ENCODE data around the gene PDLIM5. TPM values are rescaled to one million over a fixed set of nuclear protein-coding genes. Genes with fewer than 3 reads are reported as not detected.

Gene PDLIM5
- total RNA-seq, 1 donor from 2014 or later = 83.5 TPM

DNA sequence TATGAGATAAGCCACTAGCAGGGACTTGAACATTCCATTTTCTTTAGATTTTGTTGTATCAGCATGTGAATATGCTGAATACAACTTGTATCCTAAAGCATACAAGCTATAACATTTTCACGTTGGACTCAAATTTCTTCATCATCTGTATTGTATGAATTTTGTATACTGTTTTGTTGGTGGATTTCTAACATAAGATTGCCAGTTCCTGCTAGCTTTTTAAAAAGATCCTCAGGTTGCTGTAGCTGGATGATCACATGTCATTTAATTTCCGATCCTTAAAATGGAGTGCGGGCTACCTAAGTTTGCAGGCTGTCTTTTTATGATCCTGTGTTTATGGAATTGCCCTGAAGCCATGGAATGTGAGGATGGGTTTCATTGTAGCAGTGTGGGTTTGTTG, 6.9 kb downstream of the PDLIM5 start:
- Mint-ChIP-seq H3K36me3 (ENCODE audit: low read depth, unreplicated experiment) (peaks cover 10% of the 10 kb centered on the region), H3K27me3 (ENCODE audit: unreplicated experiment) (peaks cover 3% of the 10 kb centered on the region), H3K27ac (ENCODE audit: unreplicated experiment) (no peak overlapping the region), H3K9me3 (ENCODE audit: unreplicated experiment) (no peaks in the 10 kb centered on the region), H3K4me1 (ENCODE audit: unreplicated experiment) (peaks cover 40% of the 10 kb centered on the region), H3K4me3 (ENCODE audit: unreplicated experiment) (no peak overlapping the region)
- no peak for DNase-seq (ENCODE audit: low spot score)
- no peak for TF ChIP-seq CTCF (IDR thresholded peaks at IDR 0.05; ENCODE audit: unreplicated experiment)

DNA sequence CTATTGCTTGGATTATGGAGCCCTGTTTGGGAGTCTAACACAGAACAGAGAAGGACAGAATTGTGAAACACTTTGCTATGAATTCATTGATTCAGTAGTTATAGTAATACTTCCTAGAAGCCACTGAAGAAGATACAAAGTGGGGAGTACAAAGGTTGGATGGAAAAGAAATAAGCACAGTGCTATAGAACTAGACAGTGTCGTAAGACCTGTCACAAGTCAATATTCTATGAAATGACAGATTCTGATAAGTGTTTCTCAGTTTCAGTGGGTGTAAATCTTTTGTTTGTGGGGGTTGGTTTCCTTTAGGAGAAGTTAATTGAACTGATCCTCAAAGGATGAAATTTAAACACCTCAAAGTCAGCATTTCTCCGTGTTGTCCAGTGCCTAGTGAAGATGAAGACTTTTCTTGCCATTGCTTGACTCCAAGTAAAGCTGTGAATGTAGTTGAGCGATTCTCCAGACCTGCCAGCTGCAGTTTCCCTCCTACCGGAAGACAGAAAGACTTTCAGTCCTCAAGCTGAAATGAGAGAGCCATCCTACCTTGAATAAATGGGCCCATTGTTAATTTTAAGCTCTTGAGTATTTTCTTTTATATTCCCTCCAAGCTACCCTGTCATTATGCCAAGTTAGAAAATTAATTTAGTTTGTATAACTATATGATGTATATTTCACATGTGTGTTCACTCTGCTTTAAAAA, 7.9 kb downstream of the PDLIM5 start:
- peak overlapping the region; percentile 16 for H3K27ac Mint-ChIP-seq (ENCODE audit: unreplicated experiment)

DNA sequence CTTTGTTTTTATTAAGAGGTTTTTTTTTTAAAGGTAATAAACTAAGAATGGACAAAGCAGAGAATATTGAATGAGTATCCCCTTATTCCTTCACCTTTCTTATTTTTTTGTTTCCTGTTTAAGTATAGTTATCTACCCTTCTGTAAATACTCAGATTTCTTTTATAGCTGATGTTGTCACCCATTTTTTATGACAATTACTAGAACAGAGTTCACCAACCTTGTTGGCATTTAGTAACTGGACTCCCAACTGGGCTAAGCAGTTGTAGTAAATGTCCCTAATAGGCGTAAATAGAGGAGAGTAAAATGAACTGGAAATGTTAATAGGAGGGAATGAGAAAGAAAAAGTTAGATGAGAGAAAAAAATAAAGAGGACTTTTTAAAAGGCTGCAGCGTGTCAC, 9.8 kb downstream of the PDLIM5 start:
- Mint-ChIP-seq H3K9me3 (ENCODE audit: unreplicated experiment) (no peaks in the 10 kb centered on the region), H3K27me3 (ENCODE audit: unreplicated experiment) (peaks cover 3% of the 10 kb centered on the region), H3K4me1 (ENCODE audit: unreplicated experiment) (peaks cover 24% of the 10 kb centered on the region)

More for the DNA sequence above, 7.9 kb downstream of the PDLIM5 start:
- H3K36me3 Mint-ChIP-seq (ENCODE audit: low read depth, unreplicated experiment) = peaks cover 10% of the 10 kb centered on the region
- peaks cover 3% of the 10 kb centered on the region for H3K27me3 Mint-ChIP-seq (ENCODE audit: unreplicated experiment)
- no peak for DNase-seq (ENCODE audit: low spot score)
- H3K4me3 Mint-ChIP-seq (ENCODE audit: unreplicated experiment) = no peak overlapping the region
- H3K9me3 Mint-ChIP-seq (ENCODE audit: unreplicated experiment) = no peaks in the 10 kb centered on the region
- peaks cover 32% of the 10 kb centered on the region for H3K4me1 Mint-ChIP-seq (ENCODE audit: unreplicated experiment)
- TF ChIP-seq CTCF (IDR thresholded peaks at IDR 0.05; ENCODE audit: unreplicated experiment) = no peak

DNA sequence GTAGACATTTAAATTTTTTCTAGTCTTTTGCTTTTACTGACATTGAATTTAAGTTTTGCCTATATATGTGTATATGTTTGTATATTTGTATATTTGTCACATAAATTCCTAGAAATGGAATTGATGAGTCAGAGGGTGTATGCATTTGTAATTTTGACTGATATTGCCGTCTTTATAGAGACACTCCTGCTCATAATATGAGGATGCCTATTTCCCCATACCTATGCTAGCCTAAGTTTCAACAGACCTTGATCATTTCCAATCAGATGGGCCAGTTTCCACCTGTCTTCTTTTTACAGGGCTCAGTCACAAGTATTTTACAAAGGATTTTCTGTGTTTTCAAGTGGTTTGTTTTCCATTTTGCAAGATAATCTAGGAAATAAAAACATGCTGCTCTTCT, 10.8 kb downstream of the PDLIM5 start:
- Mint-ChIP-seq H3K27ac (ENCODE audit: unreplicated experiment) (no peak overlapping the region), H3K4me1 (ENCODE audit: unreplicated experiment) (peaks cover 23% of the 10 kb centered on the region), H3K36me3 (ENCODE audit: low read depth, unreplicated experiment) (no peaks in the 10 kb centered on the region), H3K4me3 (ENCODE audit: unreplicated experiment) (no peak overlapping the region), H3K9me3 (ENCODE audit: unreplicated experiment) (no peaks in the 10 kb centered on the region), H3K27me3 (ENCODE audit: unreplicated experiment) (peaks cover 3% of the 10 kb centered on the region)
- no peak for DNase-seq (ENCODE audit: low spot score)
- TF ChIP-seq CTCF (IDR thresholded peaks at IDR 0.05; ENCODE audit: unreplicated experiment) = no peak

More for the DNA sequence above, 9.8 kb downstream of the PDLIM5 start:
- Mint-ChIP-seq H3K36me3 (ENCODE audit: low read depth, unreplicated experiment) (no peaks in the 10 kb centered on the region), H3K4me3 (ENCODE audit: unreplicated experiment) (no peak overlapping the region), H3K27ac (ENCODE audit: unreplicated experiment) (no peak overlapping the region)
- DNase-seq (ENCODE audit: low spot score) = no peak
- no peak for TF ChIP-seq CTCF (IDR thresholded peaks at IDR 0.05; ENCODE audit: unreplicated experiment)

DNA sequence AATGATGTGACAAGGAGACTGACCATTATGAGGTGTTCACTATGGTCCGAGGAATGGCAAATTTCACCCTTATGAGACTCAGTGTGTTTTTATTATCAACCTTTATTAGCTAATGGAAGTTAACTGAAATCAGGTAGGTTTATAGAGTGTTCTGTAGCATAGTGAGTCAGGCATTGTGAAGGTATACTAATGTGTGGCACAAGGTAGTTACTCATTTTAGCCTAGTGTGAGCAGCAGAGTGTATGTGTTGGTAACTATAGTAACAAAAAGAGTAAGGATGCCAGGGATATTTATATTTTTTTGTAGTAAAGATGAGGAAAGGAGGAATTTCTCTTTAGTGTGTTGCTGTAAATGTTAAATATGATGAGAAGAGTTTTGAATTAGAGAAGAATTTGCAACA, 12.0 kb downstream of the PDLIM5 start:
- peak overlapping the region; percentile 15 for H3K27ac Mint-ChIP-seq (ENCODE audit: unreplicated experiment)
- H3K4me1 Mint-ChIP-seq (ENCODE audit: unreplicated experiment) = peaks cover 19% of the 10 kb centered on the region
- no peak for TF ChIP-seq CTCF (IDR thresholded peaks at IDR 0.05; ENCODE audit: unreplicated experiment)
- DNase-seq (ENCODE audit: low spot score) = no peak
- H3K36me3 Mint-ChIP-seq (ENCODE audit: low read depth, unreplicated experiment) = no peaks in the 10 kb centered on the region
- H3K4me3 Mint-ChIP-seq (ENCODE audit: unreplicated experiment) = no peak overlapping the region
- no peaks in the 10 kb centered on the region for H3K9me3 Mint-ChIP-seq (ENCODE audit: unreplicated experiment)
- peaks cover 3% of the 10 kb centered on the region for H3K27me3 Mint-ChIP-seq (ENCODE audit: unreplicated experiment)
